HCT116 (cell line): ENCODE measurements around the gene TUBA4B. TPM values are rescaled to one million over a fixed set of nuclear protein-coding genes. Genes with fewer than 3 reads are reported as not detected.

ENCODE experiments used
- ATAC-seq: fragments of 200-7000 bp; cut with Tn5 transposase; 2 replicates; pipeline ENCODE4 v1.9.1; 2020; ENCODE audit warnings: mild to moderate bottlenecking, moderate library complexity
- BruUV-seq: library from RNA; stranded (reverse); fragments of 400-500 nt; replicated peaks from 2 replicates; lab custom pipeline; 2021; lab: Mats Ljungman, UMichigan
- CTCF ChIA-PET: fragments of 300-600 bp; sonication (Branson Sonifier 250); formaldehyde crosslinking; loops from one replicate; lab custom pipeline; 2021; ENCODE audit warnings: antibody characterized with exemption; lab: Charles Lee
- POLR2A ChIA-PET: fragments of 300-600, 350-600 bp; sonication (Branson Sonifier 250); formaldehyde crosslinking; loops from one replicate; lab custom pipeline; 2021; ENCODE audit warnings: antibody characterized with exemption; lab: Charles Lee
- RAD21 ChIA-PET, 2 experiments: fragments of 300-600 bp; sonication (Branson Sonifier 250); formaldehyde crosslinking; loops; one replicate each; lab custom pipeline; 2023; ENCODE audit warnings: low total read pairs in 2 of 2; ENCODE audit not compliant: uncharacterized antibody in 2 of 2, unreplicated experiment in 2 of 2, low non-redundant PET in 1 of 2; lab: Charles Lee
- DNase-seq: peaks from one replicate; pipeline ENCODE4 v3.0.0-alpha.2; 2010; ENCODE audit warnings: low read depth, low spot score
- H2AFZ ChIP-seq: fragments of 200-600 bp; shearing (Covaris generic), sonication (generic); 2 replicates; pipeline ENCODE4 v1.6.1; 2017; ENCODE audit warnings: low read depth, mixed run types, mixed read lengths, antibody characterized with exemption, low read length; ENCODE audit not compliant: poor library complexity, severe bottlenecking
- H3K27ac ChIP-seq: 2 replicates; pipeline ENCODE4 v1.5.1; 2012; ENCODE audit warnings: low read depth, low read length
- H3K27me3 ChIP-seq: fragments of 200-600 bp; sonication (generic); 2 replicates; pipeline ENCODE4 v1.6.1; 2016; ENCODE audit warnings: mixed run types, low read length, mixed read lengths; ENCODE audit not compliant: insufficient read depth
- H3K36me3 ChIP-seq, 2 experiments: fragments of 200-500 bp in 1 of 2; fragments of 200-600 bp in 1 of 2; sonication (Bioruptor generic) in 1 of 2; sonication (generic) in 1 of 2; 2 replicates each; pipeline versions ENCODE4 v1.5.1 to v1.6.1; 2014 to 2016; ENCODE audit warnings: low read length in 2 of 2, inconsistent platforms in 1 of 2, mixed read lengths in 1 of 2, mixed run types in 1 of 2; ENCODE audit not compliant: insufficient read depth in 2 of 2, control insufficient read depth in 1 of 2
- H3K4me1 ChIP-seq, 2 experiments: fragments of 200-600 bp in 1 of 2; sonication (generic) in 1 of 2; 2 replicates each; pipeline versions ENCODE4 v1.5.1 to v1.6.1; 2012 to 2017; ENCODE audit warnings: low read length in 2 of 2, inconsistent platforms in 1 of 2, mild to moderate bottlenecking in 1 of 2, mixed read lengths in 1 of 2, mixed run types in 1 of 2, moderate library complexity in 1 of 2; ENCODE audit not compliant: insufficient read depth in 2 of 2, control insufficient read depth in 1 of 2
- H3K4me2 ChIP-seq: fragments of 200-600 bp; sonication (generic); 2 replicates; pipeline ENCODE4 v1.6.1; 2017; ENCODE audit warnings: mixed run types, low read length, mixed read lengths
- H3K4me3 ChIP-seq, 2 experiments: fragments of 200-600 bp in 1 of 2; sonication (generic) in 1 of 2; replicated peaks in 1 of 2; 2 replicates each; pipeline ENCODE4 v1.5.1; 2011 to 2016; ENCODE audit warnings: low read length in 2 of 2, control low read depth in 1 of 2, low read depth in 1 of 2, mild to moderate bottlenecking in 1 of 2, mixed read lengths in 1 of 2, mixed run types in 1 of 2
- H3K79me2 ChIP-seq: fragments of 200-600 bp; sonication (generic); 2 replicates; pipeline ENCODE4 v1.6.1; 2017; ENCODE audit warnings: mild to moderate bottlenecking, mixed run types, low read length, moderate library complexity, mixed read lengths; ENCODE audit not compliant: insufficient read depth
- H3K9ac ChIP-seq: fragments of 200-600 bp; sonication (generic); 2 replicates; pipeline ENCODE4 v1.6.1; 2016; ENCODE audit warnings: low read length, mixed read lengths
- H3K9me2 ChIP-seq: fragments of 200-600 bp; sonication (generic), shearing (Covaris generic); 2 replicates; pipeline ENCODE4 v1.6.1; 2017; ENCODE audit warnings: mixed run types, mild to moderate bottlenecking, moderate library complexity; ENCODE audit not compliant: insufficient read depth
- H3K9me3 ChIP-seq, 2 experiments: fragments of 200-500 bp in 1 of 2; fragments of 200-600 bp in 1 of 2; sonication (Bioruptor generic) in 1 of 2; sonication (generic) in 1 of 2; 2 replicates each; pipeline ENCODE4 v1.6.1; 2014 to 2017; ENCODE audit warnings: low read length in 2 of 2, mixed read lengths in 2 of 2, inconsistent platforms in 1 of 2, low read depth in 1 of 2, mild to moderate bottlenecking in 1 of 2, mixed run types in 1 of 2, moderate library complexity in 1 of 2; ENCODE audit not compliant: control insufficient read depth in 1 of 2, insufficient read depth in 1 of 2
- H4K20me1 ChIP-seq: fragments of 200-600 bp; sonication (generic), shearing (Covaris generic); 2 replicates; pipeline ENCODE4 v1.6.1; 2017; ENCODE audit warnings: mixed run types, mild to moderate bottlenecking, moderate library complexity; ENCODE audit not compliant: insufficient read depth
- CBX3 ChIP-seq: IDR thresholded peaks from 2 replicates; pipeline ENCODE4 v1.6.1; 2012; ENCODE audit warnings: low read depth
- CEBPB ChIP-seq: IDR thresholded peaks from 2 replicates; pipeline ENCODE4 v1.6.1; 2012; ENCODE audit warnings: low read depth
- EGR1 ChIP-seq: IDR thresholded peaks from 2 replicates; pipeline ENCODE4 v1.6.1; 2012; ENCODE audit warnings: low read depth
- ELF1 ChIP-seq: IDR thresholded peaks from 2 replicates; pipeline ENCODE4 v1.6.1; 2012; ENCODE audit warnings: low read depth, borderline replicate concordance
- FOSL1 ChIP-seq: IDR thresholded peaks from 2 replicates; pipeline ENCODE4 v1.6.1; 2012; ENCODE audit warnings: low read depth
- JUND ChIP-seq: IDR thresholded peaks from 2 replicates; pipeline ENCODE4 v1.6.1; 2012
- POLR2AphosphoS5 ChIP-seq: IDR thresholded peaks from 2 replicates; pipeline ENCODE4 v1.6.1; 2011; ENCODE audit warnings: mild to moderate bottlenecking, low read depth, low read length, moderate library complexity
- RAD21 ChIP-seq: IDR thresholded peaks from 2 replicates; pipeline ENCODE4 v1.6.1; 2012; ENCODE audit warnings: low read depth, mild to moderate bottlenecking
- SP1 ChIP-seq: IDR thresholded peaks from 2 replicates; pipeline ENCODE4 v1.6.1; 2012; ENCODE audit warnings: low read depth
- SRF ChIP-seq: IDR thresholded peaks from 2 replicates; pipeline ENCODE4 v1.6.1; 2012; ENCODE audit warnings: low read depth
- TCF7L2 ChIP-seq: IDR thresholded peaks from 2 replicates; pipeline ENCODE4 v1.7.0; 2011; ENCODE audit warnings: borderline replicate concordance, inconsistent platforms; ENCODE audit not compliant: insufficient read depth, insufficient read length; ENCODE audit errors: extremely low read depth
- YY1 ChIP-seq: IDR thresholded peaks from 2 replicates; pipeline ENCODE4 v1.6.1; 2011; ENCODE audit warnings: low read length, low read depth, moderate library complexity, mild to moderate bottlenecking; ENCODE audit not compliant: insufficient replicate concordance; ENCODE audit errors: extremely low read depth
- ZBTB33 ChIP-seq: IDR thresholded peaks from 2 replicates; pipeline ENCODE4 v1.6.1; 2011; ENCODE audit warnings: mild to moderate bottlenecking, low read length, moderate library complexity; ENCODE audit not compliant: insufficient replicate concordance; ENCODE audit errors: extremely low read depth
- ZFX ChIP-seq: fragments of 450-650 bp; IDR thresholded peaks from 2 replicates; pipeline ENCODE4 v1.6.1; 2017
- intact Hi-C: fragments of 100-400 bp; cut with micrococcal nuclease; formaldehyde crosslinking; loops from 2 replicates; pipeline ENCODE4 v1.10.0; 2022
- total RNA-seq: library from RNA; stranded (reverse); gene quantifications from one replicate; pipeline ENCODE4 v1.2.1, GENCODE V29; 2021; ENCODE audit not compliant: unreplicated experiment
- TF ChIP-seq, protein P1 (sequence below), 3 experiments: fragments of 200-600 bp in 1 of 3; sonication (generic) in 1 of 3; IDR thresholded peaks in 2 of 3; conservative IDR thresholded peaks in 1 of 3; 2 replicates each; pipeline ENCODE4 v1.5.1; 2012 to 2017; ENCODE audit warnings: low read depth in 2 of 3, low read length in 2 of 3, antibody characterized with exemption in 1 of 3, borderline replicate concordance in 1 of 3, control low read depth in 1 of 3, mild to moderate bottlenecking in 1 of 3, mixed read lengths in 1 of 3, mixed run types in 1 of 3, moderate library complexity in 1 of 3; ENCODE audit not compliant: insufficient read depth in 1 of 3
- TF ChIP-seq, protein P2 (sequence below): IDR thresholded peaks from 2 replicates; pipeline ENCODE4 v1.6.1; 2012

The TUBA4B gene
- total RNA-seq, 1 experiment from 2014 or later, result not detected

DNA sequence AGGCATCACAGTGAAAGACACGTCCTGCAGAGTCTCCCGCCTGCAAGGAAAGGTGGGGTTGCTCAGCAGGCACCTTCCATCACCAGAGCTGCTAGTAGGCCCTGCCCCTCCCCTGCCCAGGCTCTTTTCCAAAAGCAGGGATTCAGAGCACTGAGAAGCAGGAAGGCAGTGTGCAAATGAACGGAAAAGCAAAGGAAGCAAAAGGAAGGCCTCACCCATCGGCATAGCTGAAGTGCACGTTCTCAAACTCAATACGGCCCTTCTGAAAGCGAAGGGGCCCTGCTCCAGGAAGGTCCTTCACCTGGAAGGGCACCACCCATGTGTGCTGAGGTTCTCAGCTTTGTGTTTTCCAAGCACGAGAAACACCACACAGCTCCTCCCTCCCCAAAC is 40.0 kb upstream of the TUBA4B start:
- intact Hi-C loops, result no loop called here
- POLR2A ChIA-PET, result no interaction called here

More for the DNA sequence above, 40.0 kb upstream of the TUBA4B start:
- no peak overlapping the region for H3K9ac ChIP-seq
- no TSS peak for BruUV-seq
- peaks cover 10 to 23% of the 10 kb centered on the region in 2 experiments; a peak in 3 of 4 replicates for H3K36me3 ChIP-seq
- no peak overlapping the region for H3K4me3 ChIP-seq
- TF ChIP-seq CBX3 (no peak), EGR1 (no peak), SP1 (no peak), CEBPB (no peak), RAD21 (no peak), ZFX (no peak), SRF (no peak), ZBTB33 (no peak), JUND (no peak), POLR2AphosphoS5 (no peak), ELF1 (no peak), TCF7L2 (no peak), FOSL1 (no peak), YY1 (no peak)
- TF ChIP-seq, protein P1, sequence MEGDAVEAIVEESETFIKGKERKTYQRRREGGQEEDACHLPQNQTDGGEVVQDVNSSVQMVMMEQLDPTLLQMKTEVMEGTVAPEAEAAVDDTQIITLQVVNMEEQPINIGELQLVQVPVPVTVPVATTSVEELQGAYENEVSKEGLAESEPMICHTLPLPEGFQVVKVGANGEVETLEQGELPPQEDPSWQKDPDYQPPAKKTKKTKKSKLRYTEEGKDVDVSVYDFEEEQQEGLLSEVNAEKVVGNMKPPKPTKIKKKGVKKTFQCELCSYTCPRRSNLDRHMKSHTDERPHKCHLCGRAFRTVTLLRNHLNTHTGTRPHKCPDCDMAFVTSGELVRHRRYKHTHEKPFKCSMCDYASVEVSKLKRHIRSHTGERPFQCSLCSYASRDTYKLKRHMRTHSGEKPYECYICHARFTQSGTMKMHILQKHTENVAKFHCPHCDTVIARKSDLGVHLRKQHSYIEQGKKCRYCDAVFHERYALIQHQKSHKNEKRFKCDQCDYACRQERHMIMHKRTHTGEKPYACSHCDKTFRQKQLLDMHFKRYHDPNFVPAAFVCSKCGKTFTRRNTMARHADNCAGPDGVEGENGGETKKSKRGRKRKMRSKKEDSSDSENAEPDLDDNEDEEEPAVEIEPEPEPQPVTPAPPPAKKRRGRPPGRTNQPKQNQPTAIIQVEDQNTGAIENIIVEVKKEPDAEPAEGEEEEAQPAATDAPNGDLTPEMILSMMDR (IDR thresholded peaks at IDR 0.05 in 2 of 3, conservative IDR thresholded peaks at IDR 0.05 in 1 of 3; ENCODE audit: borderline replicate concordance in 1 of 3, insufficient read depth in 1 of 3, low read depth in 2 of 3, low read length in 2 of 3), result no peak
- TF ChIP-seq, protein P2, sequence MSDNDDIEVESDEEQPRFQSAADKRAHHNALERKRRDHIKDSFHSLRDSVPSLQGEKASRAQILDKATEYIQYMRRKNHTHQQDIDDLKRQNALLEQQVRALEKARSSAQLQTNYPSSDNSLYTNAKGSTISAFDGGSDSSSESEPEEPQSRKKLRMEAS, result no peak
- ChIA-PET RAD21 (no interaction called here), CTCF (no interaction called here)
- H2AFZ ChIP-seq, result no peak overlapping the region
- no peaks in the 10 kb centered on the region for H3K9me2 ChIP-seq
- no peak for ATAC-seq
- H3K27ac ChIP-seq, result no peak overlapping the region
- H3K79me2 ChIP-seq, result no peaks in the 10 kb centered on the region
- H3K27me3 ChIP-seq, result no peaks in the 10 kb centered on the region
- H3K4me2 ChIP-seq, result no peak overlapping the region
- H4K20me1 ChIP-seq, result no peaks in the 10 kb centered on the region
- no peak for DNase-seq
- H3K4me1 ChIP-seq, result peaks cover 4 to 19% of the 10 kb centered on the region in 2 experiments; a peak in 3 of 4 replicates
- no peaks in the 10 kb centered on the region for H3K9me3 ChIP-seq
